ENCODE results near the gene LCN15.
"Not testable (repeated sequence)": the region's sequence is repeated elsewhere in the genome, so short reads cannot be mapped to it uniquely, and the experiment has no call there.

The LCN15 gene, protein sequence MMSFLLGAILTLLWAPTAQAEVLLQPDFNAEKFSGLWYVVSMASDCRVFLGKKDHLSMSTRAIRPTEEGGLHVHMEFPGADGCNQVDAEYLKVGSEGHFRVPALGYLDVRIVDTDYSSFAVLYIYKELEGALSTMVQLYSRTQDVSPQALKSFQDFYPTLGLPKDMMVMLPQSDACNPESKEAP

DNA sequence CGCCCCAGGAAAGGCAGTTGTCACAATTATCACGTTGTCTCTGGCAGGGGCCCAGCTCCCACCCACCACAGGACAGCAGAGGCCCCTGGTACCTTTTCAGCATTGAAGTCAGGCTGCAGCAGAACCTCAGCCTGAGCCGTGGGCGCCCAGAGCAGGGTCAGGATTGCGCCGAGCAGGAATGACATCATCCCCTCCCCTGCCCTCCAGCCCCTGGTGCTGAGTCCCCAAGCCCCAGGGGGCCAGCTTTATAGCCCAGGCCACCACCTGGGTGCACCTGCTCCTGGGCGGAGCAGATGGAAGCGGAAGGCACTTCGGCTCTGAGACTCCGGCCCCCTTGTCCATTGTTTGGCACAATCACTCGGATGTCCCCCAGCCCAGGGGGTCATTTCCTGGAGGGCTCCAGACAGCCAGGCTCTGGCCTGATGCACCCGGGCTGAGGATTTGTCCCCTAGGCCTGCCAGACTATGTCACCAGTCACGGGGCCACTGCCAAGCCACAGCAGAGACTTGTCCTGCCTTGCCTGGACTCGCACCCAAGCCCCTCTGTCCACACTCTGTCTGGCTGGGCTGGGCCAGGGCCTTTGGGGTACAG, at the start of gene LCN15:
Gene LCN15 (minus strand): TSS at position 218 of the 591 bp plus-strand sequence. CDS start 30 bp downstream, at position 188.
- no peak for DNase-seq (ENCODE audit: low read depth)

DNA sequence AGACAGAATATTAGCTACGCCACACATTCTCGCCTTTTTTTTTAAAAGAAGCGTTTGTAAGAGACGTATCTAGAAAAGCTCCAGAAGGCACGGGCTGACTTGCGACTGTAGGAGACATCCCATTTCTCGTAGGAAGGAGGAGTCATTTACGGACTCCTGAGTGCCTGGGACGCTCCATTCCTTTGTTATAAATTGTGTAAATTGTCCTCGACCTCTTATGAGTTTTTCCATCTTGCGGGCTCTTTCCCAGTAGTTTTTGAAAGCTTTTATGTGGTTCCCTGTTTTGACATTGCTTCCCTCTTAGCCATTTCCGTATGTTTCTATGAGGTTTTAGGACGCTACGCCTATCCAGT, 44.5 kb upstream of the LCN15 start:
- no peak for DNase-seq (ENCODE audit: low read depth)

DNA sequence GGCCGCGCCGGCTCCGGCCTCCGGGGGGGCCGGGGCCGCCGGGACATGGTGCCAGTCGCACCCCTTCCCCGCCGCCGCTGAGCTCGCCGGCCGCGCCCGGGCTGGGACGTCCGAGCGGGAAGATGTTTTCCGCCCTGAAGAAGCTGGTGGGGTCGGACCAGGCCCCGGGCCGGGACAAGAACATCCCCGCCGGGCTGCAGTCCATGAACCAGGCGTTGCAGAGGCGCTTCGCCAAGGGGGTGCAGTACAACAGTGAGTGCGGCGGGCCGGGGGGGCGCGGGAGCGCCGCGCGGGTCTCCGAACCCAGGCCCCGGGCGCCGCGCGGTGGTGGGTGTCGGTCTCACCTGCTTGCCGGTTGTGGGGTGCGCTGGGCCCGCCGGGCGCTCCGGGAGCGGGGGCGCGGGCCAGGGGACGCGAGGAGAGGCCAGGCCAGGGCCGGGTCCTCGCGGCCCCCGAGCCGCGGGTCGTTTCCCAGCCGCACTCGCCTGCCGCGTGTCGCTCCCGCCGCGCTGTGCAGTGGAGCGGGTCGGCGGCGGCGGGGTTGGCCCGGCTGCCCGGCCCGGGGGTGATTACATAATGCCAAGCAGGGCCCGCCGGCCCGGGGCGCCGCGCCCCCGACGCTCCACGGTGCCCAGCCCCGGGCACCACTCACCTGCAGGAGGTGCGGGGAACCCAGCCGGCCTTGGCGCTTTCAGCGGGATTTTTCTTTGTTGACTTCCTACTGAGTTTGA, 43.9 kb upstream of the LCN15 start:
- no peak for DNase-seq (ENCODE audit: low read depth)

DNA sequence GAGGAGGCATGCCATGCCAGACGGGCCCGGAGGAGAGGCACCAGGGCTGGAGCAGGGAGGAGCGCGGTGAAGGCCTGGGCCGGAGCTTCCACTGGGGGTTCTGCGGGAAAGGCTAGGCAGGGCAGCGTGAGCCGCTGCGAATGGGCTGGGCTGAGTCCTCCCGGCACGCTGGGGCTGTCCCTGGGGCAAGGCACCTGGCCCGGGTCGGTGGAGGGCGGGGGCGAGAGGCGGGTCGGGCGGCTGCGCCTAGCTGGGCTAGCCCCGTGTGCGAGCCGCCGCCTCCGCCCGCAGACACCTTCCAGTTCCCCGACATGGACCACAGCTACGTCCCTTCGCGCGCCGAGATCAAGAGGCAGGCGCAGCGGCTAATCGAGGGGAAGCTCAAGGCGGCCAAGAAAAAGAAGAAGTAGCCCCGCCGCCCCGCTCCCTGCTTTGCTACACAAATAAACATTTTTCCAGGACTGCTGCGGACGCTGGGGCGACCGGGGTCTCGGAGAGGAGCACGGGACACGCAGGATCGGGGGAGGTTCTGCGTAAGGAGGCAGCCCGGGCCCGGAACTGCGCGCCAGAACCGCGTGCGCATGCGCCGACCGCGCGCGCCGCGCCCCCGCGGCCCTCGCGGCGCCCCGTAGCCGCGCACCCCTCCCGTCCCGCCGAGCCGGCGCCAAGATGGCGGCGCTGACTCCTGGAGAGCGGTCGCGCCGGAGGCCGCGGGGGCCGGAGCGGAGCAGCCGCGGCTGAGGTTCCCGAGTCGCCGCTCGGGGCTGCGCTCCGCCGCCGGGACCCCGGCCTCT, 43.2 kb upstream of the LCN15 start, which contains the start of gene RABL6:
Gene RABL6 (plus strand): TSS at position 668 of the 794 bp plus-strand sequence. CDS start 249 bp downstream, outside the sequence.
- DNase-seq (ENCODE audit: low read depth): no peak

DNA sequence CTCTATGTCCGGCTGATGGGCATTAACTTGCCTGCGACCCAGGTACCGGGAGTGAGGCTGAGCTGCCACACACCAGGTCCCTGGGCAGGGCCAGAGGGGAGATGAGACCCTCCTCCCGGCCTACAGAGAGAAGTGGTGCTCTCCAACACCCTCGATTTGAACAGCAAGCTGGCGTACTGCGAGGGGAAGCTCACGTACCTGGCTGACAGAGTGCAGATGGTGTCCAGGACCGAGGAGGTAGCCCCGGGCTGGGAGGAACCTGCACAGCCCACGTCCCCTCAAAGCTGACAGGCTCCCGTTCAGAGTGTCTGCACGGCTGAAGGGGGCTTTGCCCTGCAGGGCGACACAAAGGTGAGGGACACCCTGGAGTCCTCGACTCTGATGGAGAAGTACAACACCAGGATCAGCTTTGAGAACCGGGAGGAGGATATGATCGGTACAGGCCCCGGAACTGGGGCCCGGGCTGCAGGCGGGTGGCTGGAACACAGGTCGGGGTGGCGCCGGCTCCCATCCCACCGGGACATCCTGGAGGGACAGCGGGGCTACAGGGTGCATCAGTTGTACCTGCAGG, 42.4 kb upstream of the LCN15 start:
- DNase-seq (ENCODE audit: low read depth): no peak

DNA sequence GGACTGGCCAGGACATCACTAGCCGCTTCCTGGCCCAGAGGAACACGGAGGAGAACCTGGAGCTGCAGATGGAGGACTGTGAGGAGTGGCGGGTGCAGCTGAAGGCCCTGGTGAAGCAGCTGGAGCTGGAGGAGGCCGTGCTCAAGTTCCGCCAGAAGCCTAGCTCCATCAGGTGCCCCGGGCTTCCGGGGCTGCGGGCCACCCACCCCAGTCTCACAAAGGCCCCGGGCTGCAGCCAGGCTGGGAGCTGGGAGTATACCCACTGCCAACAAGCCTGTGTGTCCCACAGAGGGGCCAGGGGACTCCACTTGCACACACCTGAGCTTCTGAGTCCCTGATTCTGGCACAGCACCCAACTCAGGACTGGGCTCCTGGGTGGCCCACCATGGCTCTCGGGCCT, 41.7 kb upstream of the LCN15 start:
- no peak for DNase-seq (ENCODE audit: low read depth)

DNA sequence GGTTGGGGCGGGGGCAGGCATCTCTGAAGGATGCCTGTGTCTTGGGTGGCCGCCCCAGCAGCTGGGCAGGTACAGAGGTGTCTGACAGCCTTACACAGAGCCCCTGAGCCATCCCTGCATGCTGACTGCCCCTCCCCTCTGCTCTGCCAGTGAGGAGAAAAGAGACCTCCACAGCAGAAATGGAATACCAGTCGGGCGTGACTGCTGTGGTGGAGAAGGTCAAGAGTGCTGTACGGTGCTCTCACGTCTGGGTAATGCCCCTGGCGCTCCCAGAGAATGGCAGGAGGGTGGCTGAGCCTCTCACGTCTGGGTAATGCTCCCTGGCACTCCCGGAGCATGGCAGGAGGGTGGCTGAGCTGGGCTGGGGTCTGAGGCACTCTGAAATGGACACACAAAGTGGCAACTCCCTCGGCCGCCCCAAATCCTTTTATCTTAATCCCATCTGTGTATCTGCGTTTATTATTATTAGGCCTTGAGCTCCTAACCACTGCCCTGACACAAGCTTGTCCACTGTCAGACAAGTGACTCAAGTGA, 41.0 kb upstream of the LCN15 start:
- DNase-seq (ENCODE audit: low read depth): no peak

DNA sequence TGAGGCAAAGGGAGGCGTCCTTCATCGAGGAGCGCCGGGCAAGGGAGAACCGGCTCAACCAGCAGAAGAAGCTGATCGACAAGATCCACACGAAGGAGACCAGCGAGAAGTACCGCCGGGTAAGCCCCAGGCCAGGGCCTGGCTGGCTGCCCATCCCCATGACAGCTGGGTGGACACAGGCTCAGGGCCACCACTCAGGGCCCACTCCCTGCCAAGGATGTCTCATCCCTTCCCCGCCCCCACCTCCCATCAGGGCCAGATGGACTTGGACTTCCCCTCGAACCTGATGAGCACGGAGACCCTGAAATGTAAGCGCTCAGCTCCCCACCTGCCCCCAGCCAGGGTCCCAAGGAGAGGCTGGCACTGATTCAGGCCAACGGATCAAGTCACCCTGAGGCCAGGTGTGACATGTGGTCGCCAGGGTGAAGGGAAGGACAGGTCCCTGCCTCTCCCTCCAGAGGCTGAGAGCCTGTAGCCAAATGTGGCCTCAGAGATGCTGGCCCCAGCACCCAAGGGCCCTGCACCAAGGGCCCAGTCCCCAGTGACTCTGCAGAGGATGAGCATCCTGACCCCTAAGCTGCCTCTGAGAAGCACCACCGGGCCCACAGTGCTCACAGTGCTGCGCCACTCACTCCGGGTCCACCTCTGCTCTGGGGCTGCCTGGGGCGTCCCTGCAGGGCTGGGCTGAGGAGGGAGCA, 40.3 kb upstream of the LCN15 start:
- no peak for DNase-seq (ENCODE audit: low read depth)

DNA sequence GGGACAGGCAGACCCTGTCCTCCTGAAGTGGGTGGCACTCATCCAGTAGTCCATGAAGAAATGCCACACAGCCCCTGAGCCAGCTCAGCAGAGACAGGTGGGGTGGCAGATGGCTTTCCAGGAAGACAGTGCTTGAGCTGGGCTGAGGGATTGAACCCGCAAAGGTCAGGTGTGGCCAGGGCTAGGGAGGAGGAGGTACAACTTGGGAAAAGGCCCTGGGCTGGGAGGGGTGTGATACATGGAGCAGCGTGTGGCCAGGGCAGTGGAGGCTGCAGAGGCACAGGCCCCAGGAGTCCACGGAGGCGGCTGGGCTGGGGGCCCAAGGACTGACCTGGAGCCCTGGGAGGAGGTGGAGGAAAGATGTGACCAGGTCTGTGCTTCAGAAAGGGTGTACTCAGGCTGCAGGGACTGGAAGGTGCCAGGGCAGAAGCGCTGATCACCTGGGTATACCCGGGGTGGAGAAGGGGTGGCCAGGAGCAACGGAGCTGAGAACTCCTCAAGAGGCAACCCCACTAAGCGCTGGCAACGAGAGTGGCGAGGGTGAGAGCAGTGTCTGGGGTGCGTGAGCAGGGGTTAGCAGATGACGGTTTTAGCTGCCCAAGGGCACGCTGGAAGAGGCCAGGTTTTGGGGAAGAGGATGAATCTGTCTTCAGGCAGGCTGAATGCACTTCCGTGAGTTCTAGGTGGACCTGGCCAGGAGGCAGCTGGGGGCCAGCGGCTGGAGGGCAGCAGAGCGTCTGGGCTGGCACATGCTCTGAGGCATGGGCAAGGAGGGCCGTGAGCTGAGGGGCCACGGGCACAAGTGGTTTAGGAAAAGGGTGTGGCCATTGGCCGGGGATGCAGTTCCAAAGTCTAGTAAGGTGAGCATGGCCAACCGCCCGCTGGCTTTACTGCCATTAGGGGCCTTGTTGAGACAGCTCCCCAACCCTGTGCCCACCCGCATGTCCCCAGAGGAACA, 39.5 kb upstream of the LCN15 start:
- DNase-seq (ENCODE audit: low read depth): no peak

DNA sequence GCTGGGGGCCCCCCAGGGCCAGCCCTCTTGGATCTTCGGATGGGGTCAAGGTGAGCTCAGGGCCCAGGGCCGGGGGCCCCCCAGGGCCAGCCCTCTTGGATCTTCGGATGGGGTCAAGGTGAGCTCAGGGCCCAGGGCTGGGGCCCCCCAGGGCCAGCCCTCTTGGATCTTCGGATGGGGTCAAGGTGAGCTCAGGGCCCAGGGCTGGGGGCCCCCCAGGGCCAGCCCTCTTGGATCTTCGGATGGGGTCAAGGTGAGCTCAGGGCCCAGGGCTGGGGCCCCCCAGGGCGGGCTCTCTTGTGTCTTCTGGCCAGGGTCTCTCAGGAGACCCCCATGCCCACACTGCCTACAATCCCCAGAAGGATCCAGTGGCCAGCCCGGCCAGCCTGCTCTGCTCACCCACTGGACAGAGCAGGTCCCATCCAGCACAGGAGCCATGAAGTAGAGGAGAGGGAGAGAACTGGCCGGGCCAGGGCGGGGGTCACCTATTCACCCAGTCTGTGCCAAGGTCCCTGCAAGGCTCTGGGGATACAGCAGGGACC, 38.8 kb upstream of the LCN15 start:
- DNase-seq (ENCODE audit: low read depth): not testable (repeated sequence)

DNA sequence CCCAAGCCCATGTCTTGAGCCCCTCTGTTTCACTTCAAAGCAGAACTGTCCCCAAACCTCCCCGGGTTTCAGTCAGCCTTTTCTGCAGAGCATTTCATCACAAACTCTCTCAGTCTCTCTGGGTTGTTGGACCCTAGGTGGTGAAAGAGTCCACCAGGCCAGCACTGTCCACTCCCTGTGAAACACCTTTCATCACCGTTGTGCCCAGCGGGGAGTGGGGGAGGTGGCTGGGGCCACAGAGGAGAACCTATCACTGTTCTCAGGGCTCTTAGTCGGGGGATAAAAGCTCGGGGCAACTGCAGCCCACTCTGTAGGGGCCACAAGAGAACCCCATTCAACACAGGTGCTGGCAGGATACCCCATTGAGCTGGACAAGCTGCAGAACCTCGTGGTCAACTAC, 38.0 kb upstream of the LCN15 start:
- no peak for DNase-seq (ENCODE audit: low read depth)

DNA sequence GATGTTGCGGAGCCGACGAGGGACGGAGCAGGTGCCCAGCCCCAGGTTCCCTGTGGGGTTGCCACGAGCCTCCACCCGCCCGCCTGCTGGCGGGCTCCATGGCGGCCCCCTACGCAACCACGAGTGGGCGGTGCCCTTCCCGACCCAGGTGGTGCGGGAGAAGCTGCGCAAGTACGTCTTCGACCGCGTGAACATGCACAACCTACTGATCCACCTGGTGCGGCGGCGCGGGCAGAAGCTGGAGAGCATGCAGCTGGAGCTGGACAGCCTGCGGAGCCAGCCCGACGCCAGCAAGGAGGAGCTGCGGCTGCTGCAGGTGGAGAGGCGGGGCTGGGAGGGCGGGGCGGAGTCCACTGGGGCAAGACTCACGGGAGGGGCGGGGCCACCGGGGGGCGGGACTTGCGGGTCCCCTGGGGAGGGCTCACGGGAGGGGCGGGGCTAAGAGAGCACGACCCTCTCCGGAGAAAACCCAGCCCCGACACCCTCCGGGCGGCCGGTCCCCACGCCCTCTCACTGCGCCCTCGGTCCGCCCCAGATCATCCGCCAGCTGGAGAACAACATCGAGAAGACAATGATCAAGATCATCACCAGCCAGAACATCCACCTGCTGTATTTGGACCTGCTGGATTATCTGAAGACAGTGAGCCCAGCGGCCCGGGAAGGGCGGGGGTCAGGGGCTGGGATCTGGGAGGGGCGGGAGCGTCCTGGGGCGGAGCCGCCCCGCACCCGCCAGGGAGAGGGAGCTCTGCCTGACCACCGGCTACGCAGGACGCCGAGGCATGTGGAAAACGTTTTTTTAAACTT, 35.7 kb upstream of the LCN15 start:
- DNase-seq (ENCODE audit: low read depth): no peak

DNA sequence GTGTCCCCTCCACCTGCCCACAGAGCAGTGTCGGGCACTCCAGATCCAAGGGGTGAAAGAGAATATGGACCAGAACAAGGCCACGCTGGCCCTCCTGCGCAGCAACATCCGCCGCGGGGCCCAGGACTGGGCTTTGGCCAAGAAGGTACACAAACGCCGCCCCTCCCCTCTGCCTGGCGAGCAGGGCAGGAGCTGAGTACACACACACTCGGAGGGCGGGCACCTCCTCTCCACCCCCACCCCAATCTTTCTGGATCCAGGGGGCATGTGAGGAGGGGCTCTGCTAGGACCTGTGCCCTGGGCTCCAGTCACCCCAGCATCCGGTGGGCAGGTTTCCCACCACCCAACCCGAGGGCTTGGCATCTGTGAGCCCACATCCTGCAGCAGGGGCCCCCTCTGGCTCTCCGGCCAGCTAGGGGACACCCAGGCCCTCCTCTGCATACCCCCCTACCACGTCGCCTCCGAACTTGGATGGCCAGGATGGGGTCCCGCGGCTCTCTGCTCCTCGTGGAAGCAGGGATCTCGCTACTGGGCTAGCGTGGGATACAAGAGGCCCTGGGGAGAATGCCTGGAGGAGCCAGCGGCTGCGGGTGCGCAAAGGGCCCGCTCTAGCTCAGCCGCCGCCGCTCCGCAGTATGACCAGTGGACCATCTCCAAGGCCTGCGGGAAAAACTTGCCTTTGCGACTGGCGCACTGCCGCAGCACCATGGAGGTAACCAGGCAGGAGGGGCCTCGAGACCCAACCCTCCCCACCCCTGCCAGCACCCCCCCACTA, 34.9 kb upstream of the LCN15 start:
- no peak for DNase-seq (ENCODE audit: low read depth)

DNA sequence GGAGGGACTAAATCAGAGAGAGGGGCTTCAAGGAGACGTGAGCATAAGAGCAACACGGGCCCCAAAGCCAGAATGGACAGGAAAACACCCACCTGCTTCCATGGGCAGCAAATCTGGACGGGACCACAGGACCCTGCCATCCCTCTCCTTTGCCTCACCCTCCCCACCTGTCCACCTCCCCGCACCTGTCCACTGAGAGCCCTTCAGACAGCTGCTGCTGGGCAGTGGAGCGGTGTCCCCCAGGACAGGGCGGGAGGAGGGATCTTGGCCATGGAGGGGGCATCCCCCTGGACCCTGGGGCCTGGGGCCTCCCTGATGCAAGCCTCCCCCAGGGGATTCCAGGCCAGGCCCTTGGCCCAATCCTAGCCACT, 34.4 kb upstream of the LCN15 start:
- no peak for DNase-seq (ENCODE audit: low read depth)

DNA sequence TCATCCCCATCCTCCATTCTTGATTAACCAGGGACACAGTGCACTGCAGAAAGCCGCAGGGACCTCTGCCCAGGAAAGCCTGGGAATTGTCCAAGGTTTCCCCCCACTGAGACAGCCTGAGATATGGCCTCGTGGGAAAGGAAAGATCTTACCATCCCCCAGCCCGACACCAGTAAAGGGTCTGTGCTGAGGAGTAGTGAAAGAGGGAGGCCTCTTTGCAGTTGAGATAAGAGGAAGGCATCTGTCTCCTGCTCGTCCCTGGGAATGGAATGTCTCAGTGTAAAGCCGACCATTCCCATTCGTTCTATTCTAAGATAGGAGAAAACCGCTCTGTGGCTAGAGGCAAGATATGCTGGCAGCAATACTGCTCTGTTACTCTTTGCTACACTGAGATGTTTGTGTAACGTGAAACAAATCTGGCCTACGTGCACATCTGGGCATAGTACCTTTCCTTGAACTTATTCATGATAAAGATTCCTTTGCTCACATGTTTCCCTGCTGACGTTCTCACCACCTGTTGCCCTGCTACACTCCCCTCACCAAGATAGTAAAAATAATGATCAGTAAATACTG, 32.5 kb upstream of the LCN15 start:
- not testable (repeated sequence) for DNase-seq (ENCODE audit: low read depth)

DNA sequence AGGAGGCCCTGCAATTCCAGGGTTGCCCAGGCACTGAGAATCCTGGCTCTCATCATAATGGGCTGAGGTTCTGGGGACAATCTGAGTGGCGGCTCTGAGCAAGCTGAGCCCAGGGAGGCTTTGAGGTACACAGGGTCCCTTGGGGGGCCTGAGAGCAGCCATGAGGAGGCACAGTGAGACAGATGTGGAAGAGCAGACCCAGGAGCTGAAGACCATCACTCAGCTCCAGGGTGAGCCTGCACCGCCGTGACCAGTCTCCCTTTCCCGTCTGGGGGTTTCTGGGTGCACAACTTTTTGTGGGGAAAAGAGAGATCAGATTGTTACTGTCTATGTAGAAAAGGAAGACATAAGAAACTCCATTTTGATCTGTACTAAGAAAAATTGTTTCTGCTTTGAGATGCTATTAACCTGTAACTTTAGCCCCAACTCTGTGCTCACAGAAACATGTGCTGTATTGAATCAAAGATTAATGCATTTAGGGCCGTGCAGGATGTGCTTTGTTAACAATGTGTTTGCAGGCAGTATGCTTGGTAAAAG, 32.0 kb upstream of the LCN15 start, which contains the start of gene CCDC183:
Gene CCDC183 (plus strand): TSS at position 101 of the 537 bp plus-strand sequence. CDS start 60 bp downstream, at position 161.
- no peak for DNase-seq (ENCODE audit: low read depth)

DNA sequence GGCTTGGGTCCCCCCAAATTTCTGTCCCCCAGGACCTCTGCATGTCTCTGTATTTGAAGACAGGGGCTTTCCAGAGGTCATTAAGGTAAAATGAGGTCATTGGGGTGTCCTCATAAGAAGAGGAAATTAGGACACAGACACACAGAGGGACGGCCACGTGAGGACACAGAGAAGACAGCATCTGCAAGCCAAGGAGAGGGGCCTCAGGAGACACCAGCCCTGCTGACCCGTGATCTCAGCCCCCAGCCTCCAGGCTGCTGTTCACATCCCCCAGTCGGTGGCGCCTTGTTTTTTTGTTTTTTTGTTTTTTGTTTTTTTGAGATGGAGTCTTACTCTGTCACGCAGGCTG, 30.7 kb upstream of the LCN15 start:
- DNase-seq (ENCODE audit: low read depth): no peak
